Measurements from ENCODE around the gene MCL1.

GRCh38 chr1:150545486-150546032, 33.9 kb downstream of the MCL1 start:
- TF ChIP-seq CTCF (IDR thresholded peaks at IDR 0.05), result no peak
- no peak for TF ChIP-seq EP300 (IDR thresholded peaks at IDR 0.05)
